Lower lobe of right lung (tissue), 2 donors: Measurements from ENCODE around the gene RELT. TPM values are rescaled to one million over a fixed set of nuclear protein-coding genes. Genes with fewer than 3 reads are reported as not detected.

ENCODE experiments used
- ATAC-seq, 2 donors: fragments of 200-7000 bp; cut with Tn5 transposase; one replicate each; pipeline ENCODE4 v1.9.1; 2020 to 2022; ENCODE audit warnings: mild to moderate bottlenecking in 2 of 2, moderate library complexity in 2 of 2
- DNase-seq: peaks from one replicate; pipeline ENCODE4 v3.0.0-alpha.2; 2020
- H3K27ac ChIP-seq: fragments of 200-600 bp; one replicate; pipeline ENCODE4 v1.8.0; 2022
- H3K27me3 ChIP-seq: fragments of 200-600 bp; one replicate; pipeline ENCODE4 v1.8.0; 2022; ENCODE audit warnings: low read depth
- H3K36me3 ChIP-seq: fragments of 200-600 bp; one replicate; pipeline ENCODE4 v1.8.0; 2022; ENCODE audit warnings: mild to moderate bottlenecking
- H3K4me1 ChIP-seq: fragments of 200-600 bp; one replicate; pipeline ENCODE4 v1.8.0; 2022
- H3K4me3 ChIP-seq: fragments of 200-600 bp; one replicate; pipeline ENCODE4 v1.8.0; 2022; ENCODE audit warnings: mild to moderate bottlenecking
- H3K9me3 ChIP-seq: fragments of 200-600 bp; one replicate; pipeline ENCODE4 v1.8.0; 2022
- CTCF ChIP-seq: fragments of 200-600 bp; IDR thresholded peaks from one replicate; pipeline ENCODE4 v1.8.0; 2022; ENCODE audit warnings: antibody characterized with exemption, mild to moderate bottlenecking
- intact Hi-C: fragments of 100-400 bp; cut with DNase I; formaldehyde crosslinking; loops from one replicate; pipeline ENCODE4 v1.11.0; 2022
- total RNA-seq: library from RNA; stranded (reverse); fragmentation: NEBNext Ultra II Directional; extraction: Animal tissue kit (Norgen Biotek cat#: 25700); gene quantifications from one replicate; pipeline ENCODE4 v1.2.1, GENCODE V29; 2021
- donor health status: DM: no; HTN: yes; CAD: no; lungs with severe emphysema.

The RELT gene
- total RNA-seq, 1 donor from 2014 or later: 15.4 TPM

- peak overlapping the region; percentile 81 for H3K27ac ChIP-seq
- ATAC-seq: no peak
- H3K4me3 ChIP-seq: peak overlapping the region; percentile 21
- no peaks in the 10 kb centered on the region for H3K27me3 ChIP-seq
- H3K36me3 ChIP-seq: peaks cover 6% of the 10 kb centered on the region
- DNase-seq: no peak
- H3K9me3 ChIP-seq: no peaks in the 10 kb centered on the region
- H3K4me1 ChIP-seq: peaks cover 80% of the 10 kb centered on the region
- intact Hi-C loops: no loop called here
- no peak for TF ChIP-seq CTCF
Measured at GRCh38 chr11:73386546-73386945, 10.3 kb downstream of the RELT start.

- intact Hi-C loops: no loop called here
- Histone ChIP-seq H3K27me3 (no peaks in the 10 kb centered on the region), H3K36me3 (peaks cover 16% of the 10 kb centered on the region), H3K4me1 (peaks cover 68% of the 10 kb centered on the region), H3K4me3 (no peak overlapping the region), H3K27ac (peak overlapping the region; percentile 81), H3K9me3 (no peaks in the 10 kb centered on the region)
- ATAC-seq (peak; percentile 1 to 6), DNase-seq (peak; percentile 53)
- no peak for TF ChIP-seq CTCF
Measured at GRCh38 chr11:73387594-73388264, 11.5 kb downstream of the RELT start.

- no peak overlapping the region for H3K4me3 ChIP-seq
- no peak for TF ChIP-seq CTCF
- peaks cover 17% of the 10 kb centered on the region for H3K36me3 ChIP-seq
- ATAC-seq: no peak
- peak overlapping the region; percentile 81 for H3K27ac ChIP-seq
- no peaks in the 10 kb centered on the region for H3K27me3 ChIP-seq
- peak; percentile 80 for DNase-seq
- peaks cover 60% of the 10 kb centered on the region for H3K4me1 ChIP-seq
- intact Hi-C loops: no loop called here
- no peaks in the 10 kb centered on the region for H3K9me3 ChIP-seq
Measured at GRCh38 chr11:73388265-73389133, 12.3 kb downstream of the RELT start.

GRCh38 chr11:73389134-73389525 lies 12.9 kb downstream of the RELT start:
- Histone ChIP-seq H3K9me3 (no peaks in the 10 kb centered on the region), H3K4me3 (no peak overlapping the region), H3K27ac (no peak overlapping the region), H3K36me3 (peaks cover 22% of the 10 kb centered on the region), H3K4me1 (peaks cover 54% of the 10 kb centered on the region), H3K27me3 (no peaks in the 10 kb centered on the region)
- no peak for DNase-seq
- intact Hi-C loops: no loop called here
- TF ChIP-seq CTCF: no peak
- ATAC-seq: no peak

GRCh38 chr11:73389916-73390315 lies 13.7 kb downstream of the RELT start:
- DNase-seq: peak; percentile 6
- TF ChIP-seq CTCF: no peak
- Histone ChIP-seq H3K4me1 (peaks cover 46% of the 10 kb centered on the region), H3K4me3 (no peak overlapping the region), H3K9me3 (no peaks in the 10 kb centered on the region), H3K27me3 (no peaks in the 10 kb centered on the region), H3K36me3 (peaks cover 30% of the 10 kb centered on the region), H3K27ac (no peak overlapping the region)
- no peak for ATAC-seq
- intact Hi-C loops: no loop called here
